Duodenal mucosa (tissue), 2 donors: ENCODE results near the gene MMAB.

ENCODE experiments used
- H3K27ac ChIP-seq: one replicate; pipeline ENCODE4 v1.7.0; 2013; ENCODE audit warnings: low read depth, low read length
- H3K27me3 ChIP-seq, 2 donors: one replicate each; pipeline ENCODE4 v1.7.0; 2013; ENCODE audit warnings: low read length in 2 of 2, control low read depth in 1 of 2; ENCODE audit not compliant: insufficient read depth in 2 of 2, control insufficient read depth in 1 of 2
- H3K36me3 ChIP-seq, 2 donors: one replicate each; pipeline ENCODE4 v1.7.0; 2013; ENCODE audit warnings: low read length in 2 of 2, control low read depth in 1 of 2; ENCODE audit not compliant: insufficient read depth in 2 of 2, control insufficient read depth in 1 of 2
- H3K4me1 ChIP-seq, 2 donors: one replicate each; pipeline ENCODE4 v1.7.0; 2013; ENCODE audit warnings: low read length in 2 of 2, control low read depth in 1 of 2; ENCODE audit not compliant: insufficient read depth in 2 of 2, control insufficient read depth in 1 of 2
- H3K4me3 ChIP-seq, 2 donors: one replicate each; pipeline ENCODE4 v1.7.0; 2013; ENCODE audit warnings: low read length in 2 of 2, low read depth in 1 of 2
- H3K9ac ChIP-seq, 2 donors: one replicate each; pipeline ENCODE4 v1.7.0; 2013; ENCODE audit warnings: low read length in 2 of 2, low read depth in 1 of 2
- H3K9me3 ChIP-seq, 2 donors: one replicate each; pipeline ENCODE4 v1.7.0; 2013; ENCODE audit warnings: low read length in 2 of 2, control low read depth in 1 of 2; ENCODE audit not compliant: control insufficient read depth in 1 of 2

MMAB gene

DNA sequence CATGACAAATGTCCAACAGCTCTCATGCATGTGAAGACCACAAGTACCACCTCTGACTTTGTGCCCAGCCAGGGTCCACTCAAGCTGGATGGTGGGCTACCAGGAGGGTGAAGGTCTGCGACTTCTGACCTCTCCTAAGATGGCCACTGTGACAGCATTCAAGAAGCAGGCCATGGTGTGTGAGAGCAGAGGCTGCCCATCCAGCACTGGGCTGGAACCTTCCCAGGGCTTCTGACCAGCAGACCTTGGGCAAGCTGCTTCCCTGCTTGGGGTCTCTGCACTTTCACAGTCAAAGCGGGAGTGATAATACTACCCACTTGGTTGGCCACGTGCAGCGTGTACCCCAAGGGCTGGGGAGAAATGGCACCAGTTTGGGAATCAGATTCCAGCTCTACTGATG is 10.4 kb downstream of the MMAB start:
- Histone ChIP-seq H3K9me3 (no peaks in the 10 kb centered on the region), H3K36me3 (peaks cover 17 to 64% of the 10 kb centered on the region in 2 donors), H3K9ac (no peak overlapping the region), H3K27ac (no peak overlapping the region), H3K4me3 (no peak overlapping the region), H3K27me3 (no peaks in the 10 kb centered on the region), H3K4me1 (peaks cover 14 to 17% of the 10 kb centered on the region in 2 donors)

DNA sequence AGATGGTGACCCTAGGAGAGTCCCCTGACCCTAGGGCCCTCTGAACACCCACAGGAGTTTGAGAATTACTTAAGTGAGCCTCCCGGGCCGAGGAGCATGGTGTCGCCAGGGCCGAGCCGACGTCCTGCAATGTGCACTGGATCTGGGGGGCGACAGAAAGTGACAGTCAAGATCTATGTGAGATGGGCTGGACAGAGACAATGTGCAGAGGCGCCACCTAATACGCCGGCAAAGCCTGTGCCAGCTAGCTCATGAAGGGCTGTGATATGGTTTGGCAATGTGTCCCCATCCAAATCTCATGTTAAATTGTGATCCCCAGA is 11.6 kb downstream of the MMAB start:
- peaks cover 11 to 60% of the 10 kb centered on the region in 2 donors for H3K36me3 ChIP-seq
- no peak overlapping the region for H3K27ac ChIP-seq
- no peaks in the 10 kb centered on the region for H3K9me3 ChIP-seq
- no peak overlapping the region for H3K9ac ChIP-seq
- peaks cover 14 to 18% of the 10 kb centered on the region in 2 donors for H3K4me1 ChIP-seq
- H3K27me3 ChIP-seq: no peaks in the 10 kb centered on the region
- H3K4me3 ChIP-seq: no peak overlapping the region

DNA sequence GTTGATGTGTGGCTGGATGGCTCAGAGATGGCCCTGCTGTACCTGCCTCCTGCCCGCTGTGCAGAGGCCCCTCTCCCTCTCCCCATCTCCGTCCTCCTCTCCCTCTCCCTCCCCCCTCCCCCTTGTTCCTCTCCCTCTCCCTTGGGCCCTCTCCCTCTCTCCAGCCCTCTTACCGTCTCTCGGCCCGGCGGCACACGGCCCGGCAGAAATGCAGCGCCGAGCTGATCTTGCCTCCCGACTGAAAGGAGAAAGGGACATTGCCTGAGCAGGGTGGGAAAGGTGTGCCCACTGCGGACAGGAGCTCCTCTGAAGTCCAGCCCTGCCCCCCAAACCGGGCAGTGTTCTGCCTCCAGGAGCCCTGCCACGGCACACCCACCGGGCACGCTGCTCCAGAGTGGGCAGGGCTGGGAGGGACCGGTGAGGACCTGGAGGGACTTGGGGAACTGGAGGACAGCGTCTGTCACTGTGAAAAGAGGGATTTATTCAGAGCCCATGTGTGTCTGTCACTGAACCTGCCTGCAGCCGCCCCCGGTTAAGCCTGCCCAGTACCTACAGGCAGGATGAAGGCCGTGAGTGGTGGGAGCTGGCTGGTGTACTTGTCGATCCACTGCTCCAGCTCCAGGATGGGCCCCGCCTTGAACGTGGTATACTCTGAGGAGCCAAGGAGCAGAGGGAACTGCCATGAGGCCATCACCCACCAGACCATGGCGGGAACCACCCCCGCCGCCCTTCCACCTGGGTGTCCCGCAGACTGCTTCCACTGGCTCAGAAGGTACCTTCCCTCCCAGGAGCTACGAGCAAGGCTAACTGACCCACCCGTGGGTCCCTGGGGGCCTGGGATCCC is 12.2 kb downstream of the MMAB start:
- H3K4me1 ChIP-seq: peaks cover 14 to 18% of the 10 kb centered on the region in 2 donors
- no peak overlapping the region for H3K4me3 ChIP-seq
- no peaks in the 10 kb centered on the region for H3K27me3 ChIP-seq
- no peaks in the 10 kb centered on the region for H3K9me3 ChIP-seq
- H3K36me3 ChIP-seq: peaks cover 10 to 57% of the 10 kb centered on the region in 2 donors
- no peak overlapping the region for H3K9ac ChIP-seq
- no peak overlapping the region for H3K27ac ChIP-seq

DNA sequence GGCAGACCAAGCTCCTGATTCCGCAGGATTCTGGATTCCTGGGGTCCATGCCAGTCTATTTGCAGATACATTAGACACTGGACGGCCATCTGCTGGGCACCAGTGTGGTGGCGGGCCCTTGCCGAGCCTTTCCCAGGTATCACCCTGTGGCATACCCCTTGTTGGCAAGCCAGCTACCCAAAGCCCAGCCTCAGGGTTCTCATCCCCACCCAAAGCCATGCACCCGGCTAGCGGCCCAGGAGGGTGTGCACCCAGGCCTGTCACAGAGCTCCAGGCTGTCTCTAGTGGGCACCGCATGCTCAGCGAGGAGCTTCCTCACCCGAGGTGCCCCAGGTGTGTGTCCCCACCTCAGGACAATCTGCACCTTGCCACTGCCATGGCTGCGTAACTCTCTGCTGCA is 13.7 kb downstream of the MMAB start:
- no peaks in the 10 kb centered on the region for H3K9me3 ChIP-seq
- H3K27me3 ChIP-seq: peaks cover 0 to 2% of the 10 kb centered on the region in 2 donors
- H3K4me3 ChIP-seq: no peak overlapping the region
- no peak overlapping the region for H3K9ac ChIP-seq
- no peak overlapping the region for H3K27ac ChIP-seq
- peaks cover 0 to 42% of the 10 kb centered on the region in 2 donors for H3K36me3 ChIP-seq
- H3K4me1 ChIP-seq: peaks cover 14 to 18% of the 10 kb centered on the region in 2 donors

DNA sequence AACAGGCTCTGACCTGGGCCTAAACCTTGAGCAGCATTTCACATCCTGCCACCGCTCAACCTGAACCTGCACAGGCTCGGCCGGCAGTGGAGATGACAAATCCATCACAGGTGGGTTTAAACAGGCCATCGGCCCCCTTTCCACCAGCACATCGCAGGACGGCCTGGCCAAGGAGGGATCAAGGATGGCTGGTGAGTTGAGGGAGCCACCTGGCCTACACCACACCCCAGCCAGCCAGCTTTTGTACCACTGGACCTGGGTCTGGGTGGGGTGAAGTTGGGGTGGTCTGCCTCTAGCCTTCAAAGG is 14.2 kb downstream of the MMAB start:
- Histone ChIP-seq H3K9ac (no peak overlapping the region), H3K27me3 (peaks cover 0 to 6% of the 10 kb centered on the region in 2 donors), H3K4me3 (peak overlapping the region in 1 of 2 donors; percentile 21), H3K36me3 (peaks cover 0 to 38% of the 10 kb centered on the region in 2 donors), H3K27ac (no peak overlapping the region), H3K9me3 (no peaks in the 10 kb centered on the region), H3K4me1 (peaks cover 14 to 18% of the 10 kb centered on the region in 2 donors)

DNA sequence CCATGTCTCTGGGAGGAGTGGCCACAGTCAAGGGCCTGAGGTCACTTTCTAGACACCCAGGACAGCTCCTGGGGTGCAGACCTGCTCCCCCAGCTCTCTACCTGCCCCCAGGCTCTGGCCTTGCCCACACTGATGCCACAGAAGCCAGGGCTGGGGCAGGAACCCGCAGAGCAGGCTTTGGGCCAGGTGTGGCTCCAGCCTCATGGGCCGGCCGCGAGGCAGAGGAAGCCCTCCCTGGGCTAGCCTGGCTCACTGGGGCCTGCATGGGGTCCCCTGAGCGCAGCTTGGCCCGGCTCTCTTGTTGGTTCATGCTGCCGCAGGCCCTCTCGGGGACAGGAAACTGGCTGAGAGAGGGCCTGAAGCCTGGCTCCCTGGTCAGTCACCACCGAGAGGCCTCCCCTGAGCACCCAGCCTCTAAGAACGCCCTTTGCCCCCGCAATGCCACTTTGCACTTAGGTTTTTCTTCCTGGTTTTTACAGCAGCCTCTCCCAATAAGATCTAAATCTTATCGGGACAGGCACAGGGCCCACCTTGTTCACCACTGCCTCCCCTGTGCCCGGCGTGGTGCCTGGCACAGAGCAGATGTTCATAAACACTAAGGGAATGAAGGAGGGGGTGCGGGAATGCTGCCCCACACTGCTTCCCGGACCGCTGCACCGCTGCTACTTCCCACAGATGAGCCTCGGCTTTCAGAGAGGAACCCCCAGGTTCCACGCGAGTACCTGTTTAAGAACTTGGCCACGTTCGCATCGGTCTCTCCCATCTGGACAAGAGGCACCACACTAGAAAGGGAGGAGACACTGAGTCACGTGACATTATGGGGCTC is 14.7 kb downstream of the MMAB start:
- H3K36me3 ChIP-seq: peaks cover 0 to 34% of the 10 kb centered on the region in 2 donors
- peak overlapping the region in 1 of 2 donors; percentile 21 for H3K4me3 ChIP-seq
- no peaks in the 10 kb centered on the region for H3K9me3 ChIP-seq
- peak overlapping the region in 1 of 2 donors; percentile 16 for H3K9ac ChIP-seq
- peak overlapping the region; percentile 14 for H3K27ac ChIP-seq
- H3K27me3 ChIP-seq: peaks cover 0 to 10% of the 10 kb centered on the region in 2 donors
- H3K4me1 ChIP-seq: peaks cover 18 to 19% of the 10 kb centered on the region in 2 donors

DNA sequence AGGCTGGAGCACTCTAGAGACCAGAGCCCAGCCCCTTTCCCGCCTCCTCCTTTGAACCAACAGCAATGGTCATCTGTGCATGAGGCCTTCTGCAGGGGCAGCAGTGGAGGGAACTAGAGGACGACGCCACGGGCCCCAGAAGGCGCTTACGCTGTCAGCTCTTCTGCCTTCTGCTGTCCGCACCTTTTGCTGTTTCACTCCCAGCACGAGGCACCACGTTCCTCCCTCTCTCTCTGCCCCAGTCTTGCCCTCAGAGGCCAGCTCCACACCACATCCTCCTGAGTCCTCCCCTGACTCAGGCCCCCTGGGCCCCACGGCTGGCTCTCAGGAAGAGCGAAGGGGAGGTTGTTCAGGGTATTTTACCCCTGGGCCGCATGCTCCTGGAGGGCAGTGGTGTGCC is 15.5 kb downstream of the MMAB start:
- no peak overlapping the region for H3K4me3 ChIP-seq
- H3K9ac ChIP-seq: no peak overlapping the region
- no peaks in the 10 kb centered on the region for H3K9me3 ChIP-seq
- H3K36me3 ChIP-seq: peaks cover 0 to 26% of the 10 kb centered on the region in 2 donors
- peaks cover 0 to 10% of the 10 kb centered on the region in 2 donors for H3K27me3 ChIP-seq
- no peak overlapping the region for H3K27ac ChIP-seq
- H3K4me1 ChIP-seq: peaks cover 18 to 24% of the 10 kb centered on the region in 2 donors

DNA sequence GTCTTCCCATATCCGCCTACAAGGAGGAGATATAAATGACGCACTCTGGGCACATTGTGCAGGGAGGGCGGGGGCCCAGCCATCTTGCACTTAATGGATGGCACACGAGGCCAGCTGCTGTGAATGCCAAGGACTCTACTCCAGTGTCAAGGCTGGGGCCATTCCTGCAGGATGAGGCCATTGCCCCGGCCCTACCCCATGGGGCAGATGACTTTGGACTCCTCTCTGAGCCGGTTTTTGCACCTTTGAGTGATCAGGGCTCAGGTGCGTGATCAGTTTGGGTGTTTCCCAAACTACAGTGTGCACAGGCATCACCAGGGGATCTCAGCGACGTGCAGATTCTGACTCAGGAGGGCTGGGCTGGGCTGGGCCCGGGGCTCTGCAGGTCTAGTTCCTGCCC is 16.1 kb downstream of the MMAB start:
- Histone ChIP-seq H3K9me3 (no peaks in the 10 kb centered on the region), H3K9ac (no peak overlapping the region), H3K36me3 (peaks cover 0 to 20% of the 10 kb centered on the region in 2 donors), H3K4me1 (peaks cover 18 to 24% of the 10 kb centered on the region in 2 donors), H3K27ac (no peak overlapping the region), H3K27me3 (peaks cover 0 to 10% of the 10 kb centered on the region in 2 donors), H3K4me3 (no peak overlapping the region)

DNA sequence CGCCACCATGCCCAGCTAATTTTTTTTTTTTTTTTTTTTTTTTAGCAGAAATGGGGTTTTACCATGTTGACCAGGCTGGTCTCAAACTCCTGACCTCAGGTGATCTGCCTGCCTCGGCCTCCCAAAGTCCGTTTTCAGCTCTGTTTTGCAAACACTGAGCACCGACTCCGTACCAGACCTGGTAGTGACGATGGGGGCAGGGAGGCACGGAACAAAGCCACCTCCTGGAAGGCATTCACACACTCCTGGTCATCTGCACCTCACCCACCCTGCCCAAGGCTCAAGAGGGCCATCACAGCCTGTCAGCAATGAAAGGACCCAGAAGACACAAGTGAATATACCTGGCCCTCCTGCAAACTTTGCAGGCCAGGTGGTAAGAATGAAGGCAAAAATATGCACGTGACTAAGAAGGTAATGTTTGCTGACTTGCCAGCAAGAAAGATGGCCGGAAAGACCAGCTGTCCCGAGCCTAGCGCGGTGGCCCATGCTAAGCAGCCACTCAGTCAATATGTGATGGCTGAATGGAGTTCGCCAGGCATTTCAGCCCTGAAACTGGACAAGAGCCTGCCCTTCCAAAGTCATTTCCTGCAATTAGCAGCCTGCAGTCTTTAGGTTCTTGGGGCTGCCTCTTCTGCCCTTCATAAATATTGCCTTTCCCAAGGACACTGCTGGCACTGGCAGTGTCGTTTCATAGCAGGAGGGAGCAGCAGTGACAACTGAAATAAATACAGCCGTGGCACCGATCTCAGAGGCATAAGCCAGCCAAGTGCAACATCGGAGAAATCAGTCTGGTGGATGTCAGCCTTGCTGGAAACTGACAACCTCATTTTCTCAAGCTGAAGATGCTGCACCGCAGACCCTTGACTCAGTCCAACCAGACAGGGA is 17.6 kb downstream of the MMAB start:
- H3K9me3 ChIP-seq: no peaks in the 10 kb centered on the region
- peaks cover 18 to 24% of the 10 kb centered on the region in 2 donors for H3K4me1 ChIP-seq
- no peak overlapping the region for H3K4me3 ChIP-seq
- H3K36me3 ChIP-seq: peaks cover 0 to 14% of the 10 kb centered on the region in 2 donors
- no peak overlapping the region for H3K9ac ChIP-seq
- H3K27ac ChIP-seq: no peak overlapping the region
- H3K27me3 ChIP-seq: peaks cover 0 to 10% of the 10 kb centered on the region in 2 donors
